ENCODE measurements around the gene ROCK1.
"Not testable (repeated sequence)": the region's sequence is repeated elsewhere in the genome, so short reads cannot be mapped to it uniquely, and the experiment has no call there.

ROCK1 gene

GRCh38 chr18:20966795-20967194 is 144.8 kb downstream of the ROCK1 start:
- DNase-seq, result no peak
- in situ Hi-C loops (cut with MboI; ENCODE audit: low pct_unique_long_range_greater_than_20kb, low sequenced_read_pairs), result no loop called here

- no peak for DNase-seq
- in situ Hi-C loops (cut with MboI; ENCODE audit: low pct_unique_long_range_greater_than_20kb, low sequenced_read_pairs), result no loop called here
Observed at GRCh38 chr18:20963027-20963426, 148.6 kb downstream of the ROCK1 start.

- in situ Hi-C loops (cut with MboI; ENCODE audit: low pct_unique_long_range_greater_than_20kb, low sequenced_read_pairs), result no loop called here
- DNase-seq, result no peak
Observed at GRCh38 chr18:20960735-20961134, 150.9 kb downstream of the ROCK1 start.

GRCh38 chr18:20950827-20951226 is 160.8 kb downstream of the ROCK1 start:
- DNase-seq; in situ Hi-C loops (cut with MboI; ENCODE audit: low pct_unique_long_range_greater_than_20kb, low sequenced_read_pairs): not testable (repeated sequence)
